ENCODE results near the gene PRR16. TPM values are rescaled to one million over a fixed set of nuclear protein-coding genes. Genes with fewer than 3 reads are reported as not detected.

Gene PRR16
- total RNA-seq, 2 experiments from 2014 or later: not detected

GRCh38 chr5:120472911-120473310 is 8.8 kb downstream of the PRR16 start:
- Mint-ChIP-seq H3K4me3 (no peak overlapping the region), H3K4me1 (no peaks in the 10 kb centered on the region), H3K9me3 (no peaks in the 10 kb centered on the region), H3K27me3 (peaks cover 8% of the 10 kb centered on the region), H3K27ac (no peak overlapping the region), H3K36me3 (no peaks in the 10 kb centered on the region)
- DNase-seq (no peak), ATAC-seq (ENCODE audit: low read depth) (no peak)
- POLR2A ChIA-PET: interaction anchor here (0.6 kb wide), 1 partner anchor 1925 kb away, joined by 3 read pairs; no protein-coding TSS in a partner anchor

DNA sequence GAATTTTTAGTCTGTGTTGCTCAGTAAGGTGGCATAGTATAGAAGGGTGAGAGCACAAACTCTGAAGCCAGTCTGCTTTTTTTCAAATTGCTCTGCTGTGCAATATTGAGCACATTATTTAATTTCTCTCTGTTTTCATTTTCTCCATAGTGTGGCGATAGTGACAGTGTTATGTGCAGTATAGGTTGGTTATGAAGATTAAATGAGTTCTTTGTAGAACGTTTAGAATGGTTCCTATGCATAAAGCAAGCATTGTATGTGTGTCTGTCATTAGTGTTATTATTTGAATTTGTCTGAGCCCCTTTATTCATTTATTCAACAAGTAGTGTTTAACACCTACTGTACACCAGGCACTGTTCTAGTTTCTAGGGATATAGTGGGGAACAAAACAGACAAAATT is 9.2 kb downstream of the PRR16 start:
- no peak for ATAC-seq (ENCODE audit: low read depth)
- POLR2A ChIA-PET: interaction anchor here (0.6 kb wide), 1 partner anchor 1925 kb away, joined by 3 read pairs; no protein-coding TSS in a partner anchor

DNA sequence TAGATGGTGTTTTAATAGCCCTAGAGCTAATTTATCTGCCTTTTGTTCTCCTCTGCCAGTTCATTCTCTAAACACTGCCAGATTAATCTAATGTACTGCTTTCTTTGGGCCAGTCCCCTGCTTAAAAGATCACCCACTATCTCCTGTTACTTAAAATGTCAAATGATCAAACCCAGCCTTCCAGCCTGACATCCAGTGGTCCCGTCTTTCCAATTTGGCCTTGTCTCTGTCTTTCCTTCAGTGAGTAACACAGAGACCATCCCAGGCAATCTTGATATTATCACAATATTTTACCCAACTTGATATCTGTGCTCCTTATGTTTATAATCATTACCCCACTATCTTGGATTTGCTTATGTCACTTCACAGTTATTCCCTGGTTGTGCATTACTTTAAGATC is 12.0 kb downstream of the PRR16 start:
- Mint-ChIP-seq H3K9me3 (no peaks in the 10 kb centered on the region), H3K4me1 (no peaks in the 10 kb centered on the region), H3K27me3 (peaks cover 6% of the 10 kb centered on the region), H3K4me3 (no peak overlapping the region), H3K27ac (no peak overlapping the region), H3K36me3 (no peaks in the 10 kb centered on the region)
- no peak for ATAC-seq (ENCODE audit: low read depth)
- DNase-seq: no peak
- POLR2A ChIA-PET: no interaction called here

More for the DNA sequence above, 9.2 kb downstream of the PRR16 start:
- Mint-ChIP-seq H3K27ac (no peak overlapping the region), H3K27me3 (peaks cover 6% of the 10 kb centered on the region), H3K4me3 (no peak overlapping the region), H3K36me3 (no peaks in the 10 kb centered on the region), H3K9me3 (no peaks in the 10 kb centered on the region), H3K4me1 (no peaks in the 10 kb centered on the region)
- DNase-seq: no peak

DNA sequence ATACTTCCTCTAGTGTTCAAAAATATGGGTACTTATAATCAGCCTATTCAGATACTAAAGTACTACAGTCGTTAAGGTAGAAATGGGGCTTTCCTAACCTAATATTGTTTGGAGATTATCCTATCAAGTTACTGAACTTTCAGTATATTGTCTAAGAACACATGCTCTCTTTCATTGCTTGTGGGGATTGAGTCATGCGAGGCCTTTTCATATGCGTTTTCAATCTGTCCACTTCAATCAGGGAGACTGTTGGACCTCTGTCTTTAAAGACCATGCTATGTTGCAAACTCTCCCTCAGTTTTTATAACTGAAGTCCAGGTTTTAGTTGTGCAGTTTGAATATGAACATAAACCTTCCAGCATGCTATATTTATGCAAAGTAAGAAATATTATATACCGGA is 15.0 kb downstream of the PRR16 start:
- Mint-ChIP-seq H3K4me3 (no peak overlapping the region), H3K27me3 (peaks cover 9% of the 10 kb centered on the region), H3K27ac (no peak overlapping the region), H3K9me3 (no peaks in the 10 kb centered on the region), H3K36me3 (no peaks in the 10 kb centered on the region), H3K4me1 (no peaks in the 10 kb centered on the region)
- DNase-seq (no peak), ATAC-seq (ENCODE audit: low read depth) (no peak)
- POLR2A ChIA-PET: no interaction called here

GRCh38 chr5:120499876-120500563 is 35.9 kb downstream of the PRR16 start:
- DNase-seq: no peak
- Mint-ChIP-seq H3K36me3 (no peaks in the 10 kb centered on the region), H3K27me3 (no peaks in the 10 kb centered on the region)

GRCh38 chr5:120502531-120502930 is 38.4 kb downstream of the PRR16 start:
- Mint-ChIP-seq H3K9me3 (peaks cover 4% of the 10 kb centered on the region), H3K27me3 (no peaks in the 10 kb centered on the region), H3K36me3 (no peaks in the 10 kb centered on the region)

More at GRCh38 chr5:120499876-120500563, 35.9 kb downstream of the PRR16 start:
- H3K4me1 Mint-ChIP-seq: no peaks in the 10 kb centered on the region
- POLR2A ChIA-PET: no interaction called here
- H3K9me3 Mint-ChIP-seq: peaks cover 4% of the 10 kb centered on the region
- no peak for ATAC-seq (ENCODE audit: low read depth)
- no peak overlapping the region for H3K4me3 Mint-ChIP-seq
- H3K27ac Mint-ChIP-seq: no peak overlapping the region

GRCh38 chr5:120503341-120503740 is 39.2 kb downstream of the PRR16 start:
- POLR2A ChIA-PET: no interaction called here
- DNase-seq (no peak), ATAC-seq (ENCODE audit: low read depth) (no peak)
- Mint-ChIP-seq H3K4me1 (no peaks in the 10 kb centered on the region), H3K9me3 (peaks cover 4% of the 10 kb centered on the region), H3K4me3 (no peak overlapping the region), H3K27me3 (no peaks in the 10 kb centered on the region), H3K27ac (no peak overlapping the region), H3K36me3 (no peaks in the 10 kb centered on the region)

More at GRCh38 chr5:120502531-120502930, 38.4 kb downstream of the PRR16 start:
- DNase-seq (no peak), ATAC-seq (ENCODE audit: low read depth) (no peak)
- no peaks in the 10 kb centered on the region for H3K4me1 Mint-ChIP-seq
- POLR2A ChIA-PET: no interaction called here
- no peak overlapping the region for H3K4me3 Mint-ChIP-seq
- no peak overlapping the region for H3K27ac Mint-ChIP-seq

DNA sequence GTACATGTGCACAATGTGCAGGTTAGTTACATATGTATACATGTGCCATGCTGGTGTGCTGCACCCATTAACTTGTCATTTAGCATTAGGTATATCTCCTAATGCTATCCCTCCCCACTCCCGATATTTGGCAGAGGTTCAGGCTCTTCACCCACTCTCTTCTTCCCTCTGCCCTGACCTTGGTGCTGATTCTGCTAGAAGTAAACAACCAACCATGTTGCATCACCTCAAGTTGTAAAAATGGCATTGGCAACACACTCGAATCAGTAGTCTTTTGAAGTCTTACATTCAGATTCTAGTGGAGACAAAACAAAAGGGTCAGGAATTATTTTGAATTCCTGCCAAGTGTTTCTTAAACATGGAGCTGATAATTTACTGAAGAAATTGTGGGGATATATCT is 40.0 kb downstream of the PRR16 start:
- peaks cover 4% of the 10 kb centered on the region for H3K9me3 Mint-ChIP-seq
- no peak for DNase-seq
- ATAC-seq (ENCODE audit: low read depth): no peak
- POLR2A ChIA-PET: no interaction called here
- H3K4me1 Mint-ChIP-seq: no peaks in the 10 kb centered on the region
- H3K4me3 Mint-ChIP-seq: no peak overlapping the region
- no peaks in the 10 kb centered on the region for H3K36me3 Mint-ChIP-seq
- H3K27ac Mint-ChIP-seq: no peak overlapping the region
- H3K27me3 Mint-ChIP-seq: no peaks in the 10 kb centered on the region

- ATAC-seq (ENCODE audit: low read depth) (no peak), DNase-seq (no peak)
- Mint-ChIP-seq H3K4me3 (no peak overlapping the region), H3K9me3 (peaks cover 2% of the 10 kb centered on the region), H3K27me3 (no peaks in the 10 kb centered on the region), H3K36me3 (no peaks in the 10 kb centered on the region), H3K4me1 (no peaks in the 10 kb centered on the region), H3K27ac (no peak overlapping the region)
- POLR2A ChIA-PET: no interaction called here
These were observed 43.1 kb downstream of the PRR16 start for GRCh38 chr5:120507197-120507596.

GRCh38 chr5:120507800-120508463 is 43.8 kb downstream of the PRR16 start:
- Mint-ChIP-seq H3K4me3 (no peak overlapping the region), H3K4me1 (no peaks in the 10 kb centered on the region), H3K9me3 (peaks cover 4% of the 10 kb centered on the region), H3K27me3 (no peaks in the 10 kb centered on the region), H3K36me3 (no peaks in the 10 kb centered on the region), H3K27ac (no peak overlapping the region)
- ATAC-seq (ENCODE audit: low read depth): no peak
- DNase-seq: no peak
- POLR2A ChIA-PET: no interaction called here

DNA sequence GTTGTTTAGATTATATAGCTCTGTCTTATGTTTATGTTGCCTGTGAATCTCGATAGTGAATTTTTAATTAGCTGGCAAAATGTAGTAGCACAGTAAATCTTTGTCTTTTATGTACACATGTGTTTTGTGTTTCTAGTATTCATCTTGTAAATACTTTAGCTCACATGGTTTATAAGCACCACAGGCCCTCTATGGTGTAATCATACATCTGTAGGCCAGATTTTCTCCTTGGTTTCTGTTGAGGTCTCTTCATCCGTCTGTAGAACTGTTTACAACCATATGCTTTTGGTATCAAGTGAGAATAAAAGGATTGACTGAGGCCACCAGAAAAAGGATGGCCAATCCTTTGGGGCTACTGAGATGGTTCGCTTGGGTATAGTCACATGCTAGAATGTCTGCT is 45.0 kb downstream of the PRR16 start:
- POLR2A ChIA-PET: no interaction called here

DNA sequence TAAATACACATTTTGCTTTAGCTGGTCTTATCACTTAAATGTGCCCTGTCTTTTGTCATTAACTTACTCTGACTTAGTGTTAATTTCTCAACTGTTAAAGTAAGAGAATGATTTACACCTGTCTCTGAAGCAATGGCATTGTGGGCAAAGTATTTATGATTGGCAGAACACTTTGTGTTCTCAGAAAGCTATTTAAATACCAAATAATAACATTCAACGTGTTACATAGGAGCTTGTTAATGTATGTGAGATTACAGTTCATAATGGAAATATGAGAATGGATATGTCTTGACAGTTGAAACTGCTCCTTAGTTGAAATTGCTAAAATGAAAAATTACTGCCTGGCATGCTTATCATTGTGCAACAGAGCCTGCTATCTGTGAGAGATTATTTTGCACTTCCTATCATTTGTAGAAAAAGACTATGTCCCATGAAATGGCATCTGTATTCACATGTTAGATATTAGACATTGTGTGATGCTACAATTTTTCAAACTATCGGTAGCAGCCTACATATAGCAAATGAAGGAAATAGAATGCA is 46.1 kb downstream of the PRR16 start:
- POLR2A ChIA-PET: no interaction called here
- ATAC-seq (ENCODE audit: low read depth): no peak
- Mint-ChIP-seq H3K9me3 (peaks cover 2% of the 10 kb centered on the region), H3K27ac (no peak overlapping the region), H3K4me3 (no peak overlapping the region), H3K36me3 (no peaks in the 10 kb centered on the region), H3K4me1 (no peaks in the 10 kb centered on the region), H3K27me3 (no peaks in the 10 kb centered on the region)
- DNase-seq: no peak

More for the DNA sequence above, 45.0 kb downstream of the PRR16 start:
- H3K36me3 Mint-ChIP-seq: no peaks in the 10 kb centered on the region
- H3K4me1 Mint-ChIP-seq: no peaks in the 10 kb centered on the region
- ATAC-seq (ENCODE audit: low read depth) (no peak), DNase-seq (no peak)
- H3K27me3 Mint-ChIP-seq: no peaks in the 10 kb centered on the region
- no peak overlapping the region for H3K4me3 Mint-ChIP-seq
- H3K9me3 Mint-ChIP-seq: peaks cover 3% of the 10 kb centered on the region
- H3K27ac Mint-ChIP-seq: no peak overlapping the region

- POLR2A ChIA-PET: no interaction called here
- Mint-ChIP-seq H3K27ac (no peak overlapping the region), H3K9me3 (peaks cover 2% of the 10 kb centered on the region), H3K27me3 (no peaks in the 10 kb centered on the region), H3K4me3 (no peak overlapping the region), H3K4me1 (no peaks in the 10 kb centered on the region), H3K36me3 (no peaks in the 10 kb centered on the region)
- DNase-seq (no peak), ATAC-seq (ENCODE audit: low read depth) (no peak)
These were observed 47.0 kb downstream of the PRR16 start for GRCh38 chr5:120510994-120511686.

Measured in activated naive CD8-positive, alpha-beta T cell treated with anti-CD3 and anti-CD28 coated beads, Interleukin-2, amount 10 ng/mL, durations not matched to agents 7 days and 5 days (primary cell).